Panc1 (cell line): Measurements from ENCODE around the gene KPTN. TPM values are rescaled to one million over a fixed set of nuclear protein-coding genes. Genes with fewer than 3 reads are reported as not detected.
"Not testable (repeated sequence)": the region's sequence is repeated elsewhere in the genome, so short reads cannot be mapped to it uniquely, and the experiment has no call there.

Experiments used
- ATAC-seq: fragments of 200-7000 bp; cut with Tn5 transposase; 2 replicates; pipeline ENCODE4 v1.9.1; 2020; ENCODE audit warnings: mild to moderate bottlenecking, moderate library complexity
- BruUV-seq: library from RNA; stranded (reverse); fragments of 400-500 nt; replicated peaks from 2 replicates; lab custom pipeline; 2021; lab: Mats Ljungman, UMichigan
- CTCF ChIA-PET: fragments of 300-600 bp; sonication (Branson Sonifier 250); formaldehyde crosslinking; loops from one replicate; lab custom pipeline; 2022; ENCODE audit warnings: antibody characterized with exemption; lab: Charles Lee
- POLR2A ChIA-PET: fragments of 300-600 bp; sonication (Branson Sonifier 250); formaldehyde crosslinking; loops from one replicate; lab custom pipeline; 2022; ENCODE audit warnings: antibody characterized with exemption; lab: Charles Lee
- DNase-seq: peaks from one replicate; pipeline ENCODE4 v3.0.0-alpha.2; 2010; ENCODE audit warnings: low read depth, low spot score
- H3K27ac ChIP-seq: 2 replicates; pipeline ENCODE4 v1.5.1; 2011; ENCODE audit warnings: mild to moderate bottlenecking, low read length, inconsistent platforms
- H3K27me3 ChIP-seq: fragments of 200-500 bp; sonication (Bioruptor generic); 2 replicates; pipeline ENCODE4 v1.6.0; 2014; ENCODE audit warnings: low read length, inconsistent platforms; ENCODE audit not compliant: control insufficient read depth, insufficient read depth
- H3K36me3 ChIP-seq: fragments of 200-500 bp; sonication (Bioruptor generic); 2 replicates; pipeline ENCODE4 v1.5.1; 2014; ENCODE audit warnings: inconsistent platforms, mild to moderate bottlenecking, low read length, moderate library complexity; ENCODE audit not compliant: control insufficient read depth, insufficient read depth
- H3K4me1 ChIP-seq: 2 replicates; pipeline ENCODE4 v1.5.1; 2011; ENCODE audit warnings: inconsistent platforms, mild to moderate bottlenecking, low read length, moderate library complexity; ENCODE audit not compliant: control insufficient read depth, insufficient read depth
- H3K4me3 ChIP-seq, 2 experiments: 2 replicates each; pipeline ENCODE4 v1.5.1; 2011 to 2012; ENCODE audit warnings: low read depth in 2 of 2, low read length in 2 of 2, mild to moderate bottlenecking in 2 of 2, inconsistent platforms in 1 of 2, moderate library complexity in 1 of 2
- H3K9me3 ChIP-seq: fragments of 200-500 bp; sonication (Bioruptor generic); 2 replicates; pipeline ENCODE4 v1.5.1; 2014; ENCODE audit warnings: low read depth, mild to moderate bottlenecking, inconsistent platforms, low read length, moderate library complexity; ENCODE audit not compliant: control insufficient read depth, insufficient read depth
- CTCF ChIP-seq: fragments of 450-650 bp; IDR thresholded peaks from 2 replicates; pipeline ENCODE4 v1.5.1; 2017; ENCODE audit warnings: mild to moderate bottlenecking
- POLR2AphosphoS5 ChIP-seq: IDR thresholded peaks from 2 replicates; pipeline ENCODE4 v1.6.1; 2012; ENCODE audit warnings: mild to moderate bottlenecking, low read depth, low read length, moderate library complexity
- REST ChIP-seq, 2 experiments: IDR thresholded peaks; 2 replicates each; pipeline ENCODE4 v1.6.1; 2011 to 2012; ENCODE audit warnings: low read depth in 2 of 2, control low read depth in 1 of 2, low read length in 1 of 2, mild to moderate bottlenecking in 1 of 2, moderate library complexity in 1 of 2; ENCODE audit not compliant: insufficient read depth in 1 of 2
- SIN3A ChIP-seq: IDR thresholded peaks from 2 replicates; pipeline ENCODE4 v1.6.1; 2012; ENCODE audit warnings: low read depth, mild to moderate bottlenecking, low read length, moderate library complexity, borderline replicate concordance; ENCODE audit not compliant: insufficient read depth
- TCF7L2 ChIP-seq: IDR thresholded peaks from 2 replicates; pipeline ENCODE4 v1.6.1; 2011; ENCODE audit warnings: mild to moderate bottlenecking, low read depth, low read length, inconsistent platforms
- in situ Hi-C: cut with HindIII; loops from 2 replicates; pipeline ENCODE4 v1.10.0; 2016; ENCODE audit warnings: low sequenced_read_pairs, low pct_unique_long_range_greater_than_20kb
- intact Hi-C: fragments of 100-400 bp; cut with micrococcal nuclease; formaldehyde crosslinking; loops from one replicate; pipeline ENCODE4 v1.10.0; 2022; ENCODE audit not compliant: unreplicated experiment
- total RNA-seq: library from RNA; stranded (reverse); gene quantifications from one replicate; pipeline ENCODE4 v1.2.1, GENCODE V29; 2021; ENCODE audit not compliant: unreplicated experiment

KPTN gene
- total RNA-seq, 1 experiment from 2014 or later, result 26.5 TPM

DNA sequence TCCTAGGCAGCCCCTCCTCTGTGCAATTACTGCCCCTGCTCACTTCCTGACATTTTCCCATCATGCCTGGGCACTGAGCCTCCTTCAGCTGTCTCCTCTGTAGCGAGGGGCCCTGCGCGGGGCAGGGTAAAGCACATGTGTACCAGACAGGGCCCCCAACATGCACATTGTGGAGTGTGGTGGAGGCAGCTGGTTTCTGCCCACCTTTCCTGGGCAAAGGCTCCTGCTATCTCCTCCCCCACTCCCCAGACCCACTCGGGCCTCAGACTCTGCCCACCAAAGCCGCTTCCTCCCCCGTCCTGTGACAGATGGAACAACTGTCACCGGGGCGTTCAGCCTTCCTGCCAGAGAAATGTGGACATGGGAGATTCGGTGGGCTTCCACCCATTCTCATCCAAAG lies 2.9 kb upstream of the KPTN start:
- in situ Hi-C loops, result no loop called here
- H3K4me1 ChIP-seq, result peaks cover 5% of the 10 kb centered on the region
- TF ChIP-seq CTCF (no peak), POLR2AphosphoS5 (no peak), TCF7L2 (no peak), SIN3A (no peak), REST (IDR thresholded peaks at IDR 0.05; ENCODE audit: insufficient read depth in 1 of 2, low read depth in 2 of 2, low read length in 1 of 2) (no peak)
- CTCF ChIA-PET, result no interaction called here
- H3K36me3 ChIP-seq, result no peaks in the 10 kb centered on the region; the same call in 1 of the 2 replicates
- ATAC-seq (no peak), DNase-seq (no peak)
- no TSS peak for BruUV-seq
- no peaks in the 10 kb centered on the region for H3K27me3 ChIP-seq
- POLR2A ChIA-PET, result no interaction called here
- intact Hi-C loops, result no loop called here
- no peaks in the 10 kb centered on the region for H3K9me3 ChIP-seq
- H3K4me3 ChIP-seq, result no peak overlapping the region
- no peak overlapping the region for H3K27ac ChIP-seq

- intact Hi-C loops, H3K36me3 ChIP-seq, in situ Hi-C loops, BruUV-seq, DNase-seq, CTCF ChIA-PET, H3K4me1 ChIP-seq, POLR2A ChIA-PET, H3K4me3 ChIP-seq, ATAC-seq, H3K9me3 ChIP-seq, H3K27me3 ChIP-seq, H3K27ac ChIP-seq: not testable (repeated sequence)
Observed at GRCh38 chr19:47486220-47486619, 2.2 kb upstream of the KPTN start.

- no peaks in the 10 kb centered on the region for H3K9me3 ChIP-seq
- H3K27me3 ChIP-seq, result no peaks in the 10 kb centered on the region
- no peak for TF ChIP-seq SIN3A
- TF ChIP-seq POLR2AphosphoS5, result no peak
- no peak for TF ChIP-seq CTCF
- TF ChIP-seq REST (IDR thresholded peaks at IDR 0.05; ENCODE audit: insufficient read depth in 1 of 2, low read depth in 2 of 2, low read length in 1 of 2), result no peak
- TF ChIP-seq TCF7L2, result no peak
- ChIA-PET CTCF (interaction anchor here (0.6 to 1.1 kb wide), 2 partner anchors 48 to 58 kb away, joined by 3 to 5 read pairs; no protein-coding TSS in a partner anchor), POLR2A (no interaction called here)
- ATAC-seq, result no peak
- no TSS peak for BruUV-seq
- DNase-seq, result no peak
- H3K4me1 ChIP-seq, result peaks cover 5% of the 10 kb centered on the region; the same call in 1 of the 2 replicates
- intact Hi-C loops, result no loop called here
- H3K27ac ChIP-seq, result 0 out of 2 replicates have a peak overlapping the region, but pooled peaks have one; percentile 17
- no peaks in the 10 kb centered on the region; the same call in 1 of the 2 replicates for H3K36me3 ChIP-seq
- peak overlapping the region in 1 of 2 experiments; percentile 63; a peak in 2 of 4 replicates for H3K4me3 ChIP-seq
- in situ Hi-C loops, result no loop called here
Observed at GRCh38 chr19:47485210-47485609, 1.2 kb upstream of the KPTN start.
